GM21786 (cell line): Measurements from ENCODE around the gene OTUB2.

Source experiments
- ATAC-seq: cut with Tn5 transposase; IDR thresholded peaks from one replicate; pipeline ENCODE4 v1.9.1; 2021; ENCODE audit not compliant: unreplicated experiment

The OTUB2 gene

DNA sequence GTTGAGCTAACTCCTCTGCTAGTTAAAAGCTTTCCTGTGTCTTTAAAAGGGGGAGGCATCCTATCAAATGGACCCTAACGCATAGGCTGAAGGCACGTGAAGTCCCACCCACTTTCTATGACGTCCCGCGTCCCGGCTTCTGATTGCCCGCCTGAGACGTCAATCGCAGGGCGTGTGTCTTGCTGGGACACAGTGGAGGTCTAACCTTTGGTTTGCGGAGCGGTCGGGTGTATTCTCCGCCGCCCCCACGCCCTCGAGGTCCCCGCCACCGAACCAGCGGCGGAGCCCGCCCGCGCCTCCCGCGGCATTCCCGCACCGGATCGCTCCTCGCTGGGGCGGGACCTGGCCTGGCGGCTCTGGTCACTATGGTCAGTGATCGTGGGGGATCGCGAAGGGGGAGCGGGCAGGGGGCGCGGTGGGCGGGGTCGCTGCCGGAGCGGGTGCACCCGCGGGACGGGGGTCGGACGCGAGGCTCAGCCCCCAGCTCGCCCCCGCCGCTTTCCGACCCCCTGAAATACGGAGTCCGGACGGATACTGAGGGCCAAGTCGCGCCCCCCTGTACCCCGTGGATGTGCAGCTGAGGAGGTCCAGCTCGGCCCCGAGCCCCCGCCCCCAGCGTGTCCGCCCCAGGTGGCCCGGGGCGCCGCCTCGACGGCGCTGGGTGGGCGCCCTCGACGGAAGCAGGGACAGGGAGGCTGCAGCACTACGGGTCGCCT, at the start of gene OTUB2:
Gene OTUB2 (plus strand): TSS at position 168 of the 716 bp plus-strand sequence. CDS start 198 bp downstream, at position 366.
- peak; percentile 99 for ATAC-seq

DNA sequence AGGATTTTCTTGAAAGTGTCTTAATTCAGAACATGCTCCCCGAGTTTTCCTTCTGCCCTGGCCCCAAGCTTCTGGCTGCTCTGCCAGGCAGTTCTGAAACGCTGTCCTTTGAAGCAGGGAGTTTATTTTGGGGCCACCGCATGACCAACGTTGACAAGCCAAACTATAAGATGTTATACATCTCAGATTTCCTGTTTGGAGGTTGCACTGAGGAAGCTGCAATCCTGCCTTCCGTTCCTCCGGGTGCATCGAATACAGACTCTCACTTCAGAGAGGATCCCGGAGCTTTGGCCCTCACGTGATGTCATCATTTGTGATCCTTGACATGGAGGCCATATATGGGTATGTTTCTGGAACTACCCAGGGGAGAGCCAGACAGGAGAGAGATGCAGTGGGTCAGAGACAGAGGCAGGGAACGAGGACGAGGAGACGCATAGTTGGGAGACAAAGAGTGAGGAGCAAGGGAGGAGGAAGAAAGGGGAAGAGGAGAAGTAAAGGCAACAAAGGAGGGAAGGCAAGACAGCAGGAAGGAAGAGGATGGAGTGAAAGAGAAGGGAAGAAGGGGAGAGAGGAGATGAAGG, 49.6 kb upstream of the OTUB2 start, which contains the start of gene ASB2:
Gene ASB2 (minus strand): TSS at position 94 of the 581 bp plus-strand sequence. CDS start 12,031 bp downstream, outside the sequence.
- ATAC-seq, result peak; percentile 8

DNA sequence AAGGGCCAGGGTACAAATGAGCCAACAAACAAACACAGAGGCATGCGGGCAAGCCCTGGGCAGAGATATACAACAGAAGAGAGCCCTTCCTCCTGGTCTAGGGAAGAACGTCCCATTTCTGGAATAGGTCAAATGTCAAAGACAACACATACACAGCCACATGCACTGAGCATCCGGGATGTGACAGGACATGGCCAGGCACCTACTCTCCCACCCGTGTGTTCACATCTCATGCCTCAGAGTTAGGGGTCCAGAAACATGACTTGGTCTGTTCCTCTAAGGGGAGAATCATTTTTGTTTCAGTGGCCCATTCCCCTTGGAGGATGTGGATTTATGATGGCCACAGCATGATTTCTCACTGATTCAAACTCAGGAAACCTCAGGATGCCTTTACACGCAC, 49.0 kb upstream of the OTUB2 start:
- ATAC-seq, result no peak

DNA sequence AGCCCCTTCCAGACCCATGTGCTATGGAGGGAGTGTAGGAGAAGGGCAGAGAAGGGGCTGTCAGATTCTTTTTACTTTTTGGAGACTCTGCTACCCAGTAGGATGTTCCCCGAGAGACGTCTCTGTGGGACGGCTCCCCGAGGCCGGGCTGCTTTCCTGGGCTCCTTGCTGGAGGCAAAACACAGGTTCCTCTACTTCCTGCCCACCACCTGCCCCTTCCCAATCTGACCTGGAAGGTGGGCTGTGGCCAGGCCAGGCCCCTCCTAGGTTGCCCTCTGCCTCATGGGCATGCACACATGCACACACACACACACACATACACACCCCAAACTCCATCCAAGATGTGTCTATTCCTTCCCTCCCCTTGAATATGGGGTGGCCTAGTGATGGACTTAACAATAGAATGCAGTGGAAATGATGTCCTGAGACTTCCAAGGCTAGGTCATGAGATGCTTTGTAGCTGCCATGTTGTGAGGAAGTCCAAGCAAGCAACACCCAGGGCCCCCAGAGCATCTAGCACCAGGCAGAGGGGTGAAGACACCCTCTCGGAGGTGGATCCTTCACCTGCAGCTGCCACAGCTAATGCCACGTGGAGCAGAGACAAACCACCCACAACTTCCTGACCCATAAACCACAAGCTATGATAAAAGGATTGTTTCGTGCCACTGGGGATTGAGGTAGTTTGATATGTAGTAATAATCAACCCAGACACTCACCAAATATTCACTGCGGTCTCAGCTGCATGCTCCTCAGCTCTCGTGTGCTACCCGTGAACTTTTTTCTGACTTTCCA, 48.2 kb upstream of the OTUB2 start:
- ATAC-seq, result peak; percentile 51

DNA sequence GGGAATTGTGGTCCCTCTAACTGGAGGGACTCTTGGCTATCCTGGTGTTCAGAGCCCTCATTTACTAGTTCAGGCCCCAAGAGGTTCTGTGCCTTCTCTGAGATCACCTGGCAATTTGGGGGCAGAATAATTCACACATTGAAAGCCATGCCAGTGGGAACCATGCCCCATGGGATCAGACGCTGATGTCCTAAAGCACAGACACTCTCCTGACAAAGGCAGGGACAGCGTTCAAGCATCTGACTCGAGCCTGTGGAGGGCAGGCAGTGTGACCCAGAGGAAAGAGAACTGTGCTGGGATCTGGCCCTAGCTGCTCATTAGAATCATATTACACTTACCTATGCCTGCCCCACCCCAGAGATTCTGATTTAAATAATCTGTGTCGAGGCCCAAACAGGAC, 47.4 kb upstream of the OTUB2 start:
- ATAC-seq, result no peak

DNA sequence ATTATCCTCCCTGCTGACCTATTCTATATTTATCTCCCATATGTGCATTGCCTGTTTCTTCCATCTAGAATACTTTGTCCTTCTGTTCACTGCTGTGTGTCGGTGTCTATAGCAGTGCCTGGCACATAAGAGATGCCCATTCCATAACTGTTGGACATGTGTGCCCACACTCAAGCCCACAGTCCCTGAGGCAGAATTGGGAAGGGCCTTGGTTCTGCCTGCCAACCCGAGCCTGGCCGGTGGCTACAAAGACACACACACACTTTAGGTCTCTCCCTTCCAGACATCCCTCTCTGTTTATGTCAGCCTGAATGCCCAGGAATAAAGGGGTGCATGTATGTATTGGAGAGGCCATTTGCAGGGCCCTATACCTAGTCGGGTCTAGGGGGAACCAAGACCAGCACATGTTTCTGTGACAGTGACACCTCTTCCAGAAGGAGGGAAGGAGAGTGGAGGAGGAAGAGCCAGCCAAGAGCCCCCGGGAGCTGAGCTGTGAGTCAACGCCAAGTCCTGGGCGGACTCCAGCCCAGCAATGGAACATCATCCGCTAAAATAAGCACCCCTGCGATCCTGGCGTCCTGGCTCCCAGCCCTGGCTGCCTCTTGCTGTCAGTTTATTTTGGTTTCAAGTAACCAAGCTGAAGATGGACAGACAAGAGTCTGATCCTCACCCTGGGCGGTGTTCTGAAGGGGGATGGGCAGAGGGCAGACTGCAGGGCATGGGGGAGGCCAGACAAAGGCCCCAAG, 45.5 kb upstream of the OTUB2 start:
- ATAC-seq, result no peak

DNA sequence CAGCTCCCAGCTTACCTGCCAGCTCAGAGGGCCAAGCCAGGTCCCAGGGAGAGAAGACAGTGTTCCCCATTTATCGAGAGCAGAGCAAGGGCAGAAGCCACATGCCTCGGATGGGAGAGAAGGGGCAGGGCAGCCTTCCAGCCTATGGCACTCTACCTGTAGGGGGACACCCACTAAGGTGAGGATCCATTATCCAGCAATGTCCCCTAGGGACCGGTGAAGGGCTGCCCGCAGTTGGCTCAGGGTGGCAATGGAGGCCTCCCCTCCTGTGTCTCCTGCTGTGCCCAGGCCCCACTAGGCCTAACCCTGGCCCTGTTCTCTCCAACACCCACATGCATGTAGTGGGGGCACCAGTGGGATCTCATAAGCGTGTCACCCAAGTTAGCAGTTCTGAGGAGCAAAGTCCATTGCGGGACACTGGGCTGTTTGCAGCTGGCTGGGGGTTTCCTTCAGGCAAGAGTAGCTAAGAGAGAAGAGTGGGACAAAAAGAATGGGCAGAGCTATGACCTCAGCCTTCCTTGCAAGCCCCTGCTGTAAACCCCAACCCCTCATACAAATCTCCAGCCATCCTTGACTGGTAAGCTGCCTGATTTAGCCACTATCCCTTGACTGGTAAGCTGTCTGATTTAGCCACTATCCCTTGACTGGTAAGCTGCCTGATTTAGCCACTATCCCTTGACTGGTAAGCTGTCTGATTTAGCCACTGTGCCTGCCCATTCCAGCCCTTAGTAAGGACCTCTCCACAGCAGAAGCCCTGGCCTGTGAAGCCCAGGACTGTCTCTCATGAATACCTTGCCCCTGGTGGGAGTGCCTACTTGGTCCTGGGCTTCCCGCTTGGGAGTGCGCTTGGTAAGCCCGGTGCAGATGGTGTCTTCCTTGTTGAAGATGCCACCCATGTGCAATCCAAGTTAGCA, 44.6 kb upstream of the OTUB2 start:
- no peak for ATAC-seq

DNA sequence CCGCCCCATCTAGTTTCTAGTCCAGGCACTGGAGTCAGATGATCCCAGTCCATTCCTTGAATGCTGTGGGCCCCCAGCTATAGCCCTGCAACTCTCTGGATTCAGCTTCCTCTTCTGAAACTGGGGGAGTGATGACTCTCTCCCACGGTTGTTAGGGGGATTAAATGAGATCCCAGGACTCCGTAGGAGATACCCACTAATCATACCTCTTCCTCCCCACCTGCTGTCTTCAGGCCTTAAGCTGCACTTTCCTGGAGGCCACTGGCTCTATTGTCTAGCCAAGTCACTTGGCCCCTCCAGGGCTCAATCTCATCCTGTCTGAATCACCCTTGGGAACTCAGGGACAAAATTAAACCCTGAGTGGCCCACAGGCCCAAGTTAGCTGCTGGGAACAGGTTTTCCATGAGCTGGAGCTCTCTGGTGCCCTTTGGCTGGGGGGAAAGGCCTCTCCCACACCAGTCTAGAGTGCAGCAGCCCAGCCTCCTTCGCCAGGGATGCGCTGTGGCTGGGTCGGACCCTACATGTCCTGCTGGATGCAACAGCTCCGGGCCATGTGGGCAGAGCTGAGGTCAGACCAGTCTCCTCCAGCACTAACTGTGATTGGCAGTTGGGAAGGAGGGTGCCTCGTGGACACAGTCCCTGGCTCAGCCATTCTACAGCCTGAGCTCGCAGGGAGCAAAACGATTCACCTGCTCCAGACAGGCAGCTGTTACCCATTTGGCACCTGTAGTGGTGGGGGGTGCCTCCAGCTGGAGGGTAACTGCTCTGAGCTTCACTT, 43.7 kb upstream of the OTUB2 start:
- no peak for ATAC-seq

DNA sequence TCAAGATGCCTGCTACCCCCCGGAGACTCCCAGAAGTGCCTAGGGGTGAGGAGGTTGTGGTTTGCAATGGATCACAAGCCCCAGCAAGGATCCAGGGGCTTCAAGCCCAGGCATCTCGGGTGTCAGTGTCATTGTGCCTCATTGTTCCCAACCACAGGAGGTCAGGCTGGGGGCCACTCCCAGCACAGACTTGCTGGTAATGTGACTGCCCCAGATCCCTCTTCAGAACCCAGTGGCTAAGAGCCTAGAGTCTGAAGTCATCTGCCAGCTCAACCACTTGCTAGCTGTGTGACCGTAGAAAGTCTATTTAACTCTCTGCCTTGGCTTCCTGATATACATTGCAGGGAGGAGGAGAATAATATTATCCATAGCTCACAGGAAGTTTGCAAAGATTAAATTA, 42.1 kb upstream of the OTUB2 start:
- no peak for ATAC-seq

DNA sequence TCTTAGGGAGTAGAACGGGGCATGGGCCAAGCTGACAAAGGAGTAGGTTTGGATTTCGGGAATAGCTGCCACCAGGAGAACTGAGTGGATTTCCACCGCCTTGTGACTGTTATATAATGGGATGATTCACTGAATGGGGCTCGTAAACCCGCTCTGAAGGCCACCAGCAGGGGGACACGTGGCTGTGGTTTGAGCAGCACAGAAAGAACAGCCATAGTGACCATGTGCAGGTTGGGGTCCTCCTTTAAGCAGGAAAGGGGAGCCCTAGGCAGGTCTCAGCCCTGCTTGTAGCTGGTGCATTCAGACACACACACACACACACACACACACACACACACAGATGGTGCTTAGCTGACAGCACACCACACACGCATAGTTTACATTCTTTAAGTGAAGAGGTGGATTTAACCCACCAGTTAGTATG, 41.1 kb upstream of the OTUB2 start:
- no peak for ATAC-seq

DNA sequence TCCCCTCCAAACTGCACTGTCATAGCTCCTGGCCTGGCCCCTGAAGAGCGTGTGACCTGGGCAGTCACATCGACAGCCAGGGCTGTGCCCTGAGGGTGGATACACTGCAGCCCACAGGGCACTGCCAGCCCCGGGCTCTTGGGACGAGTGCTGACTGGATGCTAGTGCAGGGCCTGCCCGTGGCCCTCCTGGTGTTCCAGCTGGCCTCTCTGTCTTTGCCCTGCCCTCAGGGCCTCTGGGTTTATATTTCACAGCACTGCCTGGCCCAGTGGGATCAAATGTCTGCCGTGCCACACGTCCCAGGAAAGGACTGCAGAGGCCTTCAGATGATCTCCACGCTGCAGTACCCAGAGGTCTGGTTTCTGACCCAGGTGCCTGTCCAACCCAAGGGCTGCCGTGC, 39.2 kb upstream of the OTUB2 start:
- ATAC-seq, result no peak

DNA sequence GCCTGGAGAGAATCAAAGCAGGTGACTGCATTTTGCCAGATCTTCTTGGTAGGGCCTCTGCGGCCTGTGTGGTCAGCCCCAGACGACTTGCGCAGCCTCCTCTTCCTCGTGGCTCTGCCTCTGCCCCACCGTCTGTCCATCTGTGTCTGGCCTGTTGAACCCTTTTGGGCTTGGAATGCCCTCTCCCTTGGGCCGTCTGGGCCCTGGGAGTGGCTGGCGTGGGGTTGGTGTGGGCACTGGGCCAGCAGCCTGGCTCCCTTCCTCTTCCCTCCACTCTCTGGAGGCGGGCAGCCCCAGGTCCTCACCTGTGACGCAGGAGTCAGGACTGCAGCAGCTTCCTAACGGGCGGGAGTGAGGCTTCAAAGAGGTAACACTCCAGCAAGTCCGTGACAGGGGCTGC, 38.8 kb upstream of the OTUB2 start:
- no peak for ATAC-seq

DNA sequence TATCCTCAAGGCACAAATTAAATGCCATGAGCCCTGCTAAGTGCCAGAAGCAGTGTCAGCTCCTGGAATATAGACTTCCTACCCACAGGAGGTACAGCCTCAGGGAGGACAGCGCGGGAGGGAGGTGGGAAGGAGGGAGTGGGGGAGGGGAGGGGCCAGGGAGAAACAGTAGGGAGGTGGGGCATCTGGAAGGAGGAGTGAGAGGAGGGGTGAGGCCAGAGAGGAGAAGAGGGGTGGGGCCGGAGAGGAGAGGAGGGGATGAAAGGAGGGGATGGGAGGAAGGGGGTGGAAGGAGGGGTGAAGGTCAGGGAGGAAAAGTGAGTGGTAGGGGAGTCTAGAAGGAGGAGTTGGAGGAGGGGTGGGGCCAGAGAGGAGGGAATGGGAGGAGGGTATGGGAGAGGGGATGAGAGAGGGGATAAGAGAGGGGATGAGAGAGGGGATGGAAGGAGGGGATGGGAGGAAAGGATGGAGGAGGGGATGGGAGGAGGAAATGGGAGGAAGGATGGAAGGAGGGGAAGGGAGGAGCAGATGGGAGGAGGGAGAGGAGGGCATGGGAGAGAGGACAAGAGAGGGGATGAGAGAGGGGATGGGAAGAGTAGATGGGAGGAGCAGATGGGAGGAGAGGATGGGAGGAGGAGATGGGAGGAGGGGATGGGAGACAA, 38.2 kb upstream of the OTUB2 start:
- no peak for ATAC-seq

DNA sequence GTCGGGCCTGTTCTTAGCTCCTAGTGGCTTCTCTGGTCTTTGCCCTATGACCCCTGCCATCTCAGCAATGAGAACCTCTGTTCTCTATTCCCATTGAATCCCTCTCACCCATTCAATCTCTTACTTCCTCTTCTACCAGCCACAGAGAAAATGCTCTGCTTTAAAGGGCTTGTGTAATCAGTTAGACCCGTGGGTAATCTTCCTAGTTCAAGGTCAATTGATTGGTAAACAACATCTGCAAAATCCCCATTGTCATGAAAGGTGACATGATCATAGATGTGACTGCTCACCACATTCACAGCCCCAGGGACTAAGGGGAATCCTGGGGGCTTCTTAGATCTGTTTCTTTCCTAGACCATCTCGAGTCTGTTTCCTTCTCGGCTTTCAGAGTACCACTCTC, 36.2 kb upstream of the OTUB2 start:
- ATAC-seq, result peak; percentile 76

DNA sequence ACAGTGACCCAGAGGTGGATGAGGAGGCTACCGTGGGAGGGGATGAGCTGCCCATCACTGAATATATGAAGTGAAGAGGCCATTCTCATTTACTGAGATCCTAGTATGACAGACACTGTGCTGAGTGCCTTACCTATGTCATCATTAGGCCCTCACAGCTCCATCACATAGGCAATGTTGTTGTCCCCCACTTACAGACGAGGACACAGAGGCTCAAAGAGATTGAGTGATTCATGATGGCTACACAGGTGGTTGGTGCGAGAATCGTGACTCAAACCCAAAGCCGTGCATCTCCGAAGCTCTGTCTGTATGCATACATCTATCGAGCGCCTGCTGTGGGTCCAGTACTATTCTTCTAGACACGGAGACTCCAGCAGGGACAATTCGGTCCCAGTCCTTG, 34.9 kb upstream of the OTUB2 start:
- ATAC-seq, result no peak

DNA sequence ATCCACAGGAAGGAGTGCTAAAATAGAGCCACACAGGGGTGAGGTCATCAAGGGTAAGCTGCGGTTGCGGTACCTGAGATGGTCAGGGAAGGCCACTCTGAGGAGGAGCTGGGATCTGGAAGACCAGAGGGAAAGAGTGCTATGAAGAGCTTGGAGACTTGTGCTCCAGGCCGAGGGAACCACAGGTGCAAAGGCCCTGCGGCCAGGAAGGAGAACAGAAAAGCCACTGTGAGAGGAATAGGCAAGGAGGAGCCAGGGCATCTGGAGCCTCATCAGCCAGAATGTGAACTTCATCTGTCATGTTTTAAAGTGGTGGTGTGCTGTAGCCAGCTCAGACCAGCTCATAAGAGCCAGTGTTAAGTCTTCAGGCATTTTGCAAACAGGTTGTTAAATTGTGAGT, 34.5 kb upstream of the OTUB2 start:
- ATAC-seq, result no peak

DNA sequence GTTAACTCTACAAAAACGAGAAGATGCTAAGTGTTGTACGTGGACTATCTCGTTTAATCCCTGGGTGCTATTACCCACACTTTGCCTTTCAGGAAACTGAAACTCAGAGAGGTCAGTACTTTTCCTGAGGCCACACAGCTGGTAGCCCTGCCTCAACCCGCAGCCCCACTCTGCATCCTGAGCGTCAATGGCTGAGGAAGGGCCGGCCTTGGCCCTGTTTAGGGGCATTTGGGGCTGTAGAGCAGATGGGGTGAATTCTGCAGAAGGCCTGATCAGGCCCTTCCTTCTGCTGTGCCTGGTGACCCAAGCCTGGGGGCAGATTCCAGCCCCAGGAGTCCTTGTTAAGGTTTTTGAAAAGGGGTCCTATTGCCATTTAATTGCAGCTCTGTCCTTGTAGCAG, 32.8 kb upstream of the OTUB2 start:
- ATAC-seq, result no peak

DNA sequence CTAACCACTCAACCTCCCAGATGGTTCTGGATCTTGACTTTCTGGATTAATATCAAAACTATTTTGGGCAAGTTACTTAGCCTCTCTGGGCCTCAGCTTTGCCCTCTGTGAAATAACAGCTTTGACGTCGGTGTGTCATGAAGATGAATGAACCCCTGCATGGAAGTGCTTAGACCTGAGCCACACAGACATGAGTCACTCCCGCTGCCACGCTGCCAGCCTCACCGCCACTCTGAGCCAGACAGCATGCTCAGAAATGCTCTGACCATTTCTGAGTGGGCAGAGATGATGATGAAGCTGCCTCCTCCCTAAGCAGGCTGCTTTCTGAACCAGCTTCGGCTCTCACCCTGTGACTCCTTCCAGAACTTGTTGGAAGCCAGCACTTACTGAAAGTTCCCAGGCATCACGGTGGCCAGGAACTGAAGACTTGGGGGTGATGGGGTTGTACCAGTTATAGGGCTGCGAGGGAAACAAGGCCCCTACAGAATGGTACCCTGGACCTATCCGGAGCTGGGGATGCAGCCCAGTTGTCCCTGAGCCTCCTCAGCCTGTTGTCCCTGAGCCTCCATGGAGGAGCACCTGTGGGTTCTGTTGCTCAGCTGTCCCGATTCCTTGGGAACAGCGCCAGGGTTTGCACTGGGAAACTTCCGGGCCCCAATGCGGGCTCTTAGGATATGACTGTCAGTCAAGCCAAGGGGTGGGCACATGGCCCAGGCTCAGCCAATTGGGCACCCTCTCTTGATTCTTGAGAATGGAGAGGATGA, 31.0 kb upstream of the OTUB2 start:
- no peak for ATAC-seq
